IPS-18c (cell line): ENCODE measurements around the gene ARHGEF3.
A peak's percentile ranks its signal among the peaks of the same experiment; 100 is the strongest.

Experiments used
- H3K4me3 ChIP-seq: 2 replicates; pipeline ENCODE4 v1.7.0; 2013; ENCODE audit warnings: low read depth, mild to moderate bottlenecking, low read length, moderate library complexity; ENCODE audit not compliant: insufficient read depth
- H3K9me3 ChIP-seq: one replicate; pipeline ENCODE4 v1.6.1; 2013; ENCODE audit warnings: mild to moderate bottlenecking, low read length, moderate library complexity; ENCODE audit not compliant: control insufficient read depth, insufficient read depth

The ARHGEF3 gene

DNA sequence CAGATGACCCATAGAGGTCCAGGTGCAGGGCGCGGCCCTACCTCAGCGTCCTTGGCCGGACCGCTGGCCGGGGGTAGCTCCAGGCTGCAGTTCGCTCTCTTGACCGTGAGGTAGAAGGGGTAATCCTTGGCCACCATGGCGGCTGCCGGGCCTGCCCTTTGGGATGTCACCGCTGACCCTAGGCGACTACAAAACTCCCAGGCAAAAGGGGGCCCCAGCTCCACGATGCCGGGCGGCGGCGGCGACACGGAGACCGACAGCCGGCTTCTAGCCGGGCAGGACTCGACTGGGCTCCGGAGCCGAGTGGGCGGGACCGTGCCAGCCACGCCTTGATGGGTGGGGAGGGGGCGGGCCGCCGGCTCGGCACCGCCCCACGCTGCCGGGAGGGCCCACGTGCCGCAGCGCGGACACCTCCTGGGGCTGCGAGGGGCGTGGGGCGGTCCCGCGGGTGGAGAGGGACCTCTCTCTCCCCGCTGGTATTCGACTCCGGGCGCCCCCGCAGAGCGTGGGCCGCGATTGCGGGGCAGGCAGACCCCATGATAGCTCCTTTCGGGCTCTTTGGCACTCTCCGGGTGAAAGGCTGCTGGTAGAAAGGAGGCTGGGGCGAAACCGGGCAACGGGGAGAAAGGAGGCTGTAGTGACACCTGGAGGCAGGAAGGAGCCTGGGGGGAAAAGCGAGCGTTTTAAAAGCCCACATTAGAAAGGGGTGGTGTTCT is at the start of gene ARHGEF3:
Gene ARHGEF3 (minus strand): TSS at position 288 of the 716 bp plus-strand sequence. CDS start 151 bp downstream, at position 137.
- Histone ChIP-seq H3K9me3 (no peaks in the 10 kb centered on the region), H3K4me3 (peak within 1 kb of the TSS; percentile 78)

DNA sequence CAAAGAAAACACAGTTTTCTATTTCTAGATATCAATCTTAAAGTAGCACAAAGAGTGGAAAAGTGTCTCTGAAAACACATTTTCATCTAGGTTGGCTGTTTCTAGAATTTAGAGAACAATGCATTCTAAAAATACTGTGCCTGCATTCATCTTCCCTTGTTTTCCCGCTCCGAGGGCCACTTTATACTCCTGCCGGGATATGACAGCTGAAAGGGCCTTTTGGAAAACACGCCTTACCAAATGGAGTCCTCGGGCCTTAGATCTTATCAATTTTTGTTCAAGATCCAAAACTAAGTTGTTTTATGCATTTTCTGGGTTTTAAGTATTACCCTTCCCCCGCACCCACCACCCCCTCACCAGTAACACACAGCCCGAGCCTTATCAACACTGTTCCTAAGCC is 47.9 kb upstream of the ARHGEF3 start:
- Histone ChIP-seq H3K4me3 (no peak overlapping the region), H3K9me3 (peaks cover 2% of the 10 kb centered on the region)

DNA sequence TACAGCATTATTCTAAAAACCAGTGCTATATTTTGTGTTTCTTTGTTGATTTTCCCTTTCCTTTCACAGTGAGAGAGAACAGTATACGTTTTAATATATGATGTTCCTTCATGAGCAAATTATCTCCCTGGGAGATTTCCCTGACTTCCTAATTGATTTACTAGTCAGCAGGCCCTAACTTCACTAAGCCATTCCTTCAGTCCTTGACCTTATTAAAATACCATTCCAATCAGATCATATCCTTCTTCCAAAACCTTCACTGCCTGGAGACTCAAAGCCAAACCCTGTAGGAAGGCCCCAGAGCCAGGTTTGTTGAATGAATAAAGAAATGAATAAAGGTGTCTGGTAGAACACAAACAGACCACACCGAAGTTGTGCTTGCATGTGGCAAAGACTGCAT is 43.8 kb upstream of the ARHGEF3 start:
- peaks cover 2% of the 10 kb centered on the region for H3K9me3 ChIP-seq
- no peak overlapping the region for H3K4me3 ChIP-seq

GRCh38 chr3:56844536-56844935 is 42.8 kb upstream of the ARHGEF3 start:
- H3K9me3 ChIP-seq: peaks cover 2% of the 10 kb centered on the region
- no peak overlapping the region for H3K4me3 ChIP-seq

- Histone ChIP-seq H3K4me3 (no peak overlapping the region), H3K9me3 (no peaks in the 10 kb centered on the region)
Measured at GRCh38 chr3:56839784-56840715, 38.3 kb upstream of the ARHGEF3 start.

DNA sequence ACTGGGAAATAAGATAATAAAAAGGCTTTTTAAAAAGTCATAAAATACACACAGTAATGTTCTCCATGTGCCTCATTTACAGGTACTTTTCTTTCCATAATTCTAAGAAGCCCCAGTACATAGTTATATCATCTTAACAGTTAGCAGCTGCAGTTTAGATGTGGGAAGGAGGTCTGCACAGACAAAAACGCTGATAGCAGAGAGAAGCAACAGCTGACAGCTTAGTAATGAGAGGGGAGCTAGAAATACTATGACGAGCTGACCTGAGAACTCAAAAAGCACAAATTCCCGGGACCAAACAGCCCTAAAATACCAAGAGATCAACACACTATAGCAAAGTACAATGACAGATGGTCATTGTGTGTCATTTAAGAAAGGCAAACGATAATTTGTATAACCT is 36.7 kb upstream of the ARHGEF3 start:
- no peak overlapping the region for H3K4me3 ChIP-seq
- no peaks in the 10 kb centered on the region for H3K9me3 ChIP-seq

DNA sequence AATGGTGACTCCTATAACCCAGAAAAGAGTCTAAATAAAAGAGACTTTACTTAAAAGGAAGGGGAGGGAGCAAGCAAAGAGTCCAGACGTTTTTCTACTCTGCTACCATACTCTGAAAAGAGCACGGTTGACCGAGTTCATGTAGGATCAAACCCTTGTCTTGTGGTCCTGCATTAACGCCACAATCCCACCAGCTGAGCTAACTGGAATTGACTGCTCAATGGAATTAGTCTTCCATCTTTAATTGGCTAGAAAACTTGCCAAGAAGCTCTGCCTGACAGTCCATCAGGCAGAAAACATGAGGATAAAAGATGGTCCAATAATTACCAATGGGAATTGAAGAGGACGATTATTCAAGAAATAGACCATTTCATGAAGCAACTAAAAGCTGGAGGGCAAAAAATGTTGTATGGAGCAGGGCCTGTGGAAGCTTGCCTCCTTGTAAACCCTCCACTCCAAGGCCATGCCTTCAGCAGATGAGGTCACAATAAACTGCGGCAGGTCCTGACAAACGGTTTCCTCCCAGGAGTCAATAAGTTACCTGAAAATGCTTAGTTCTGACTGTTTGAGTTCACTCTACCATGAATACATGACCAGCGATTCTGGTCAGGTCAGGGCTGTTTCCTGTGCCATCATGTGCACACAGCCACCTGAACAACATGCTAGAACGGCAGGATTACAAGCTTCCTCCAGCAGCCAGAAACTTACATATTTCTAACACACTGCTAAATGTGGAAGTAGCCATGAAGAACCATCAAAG is 35.6 kb upstream of the ARHGEF3 start:
- Histone ChIP-seq H3K9me3 (no peaks in the 10 kb centered on the region), H3K4me3 (no peak overlapping the region)

DNA sequence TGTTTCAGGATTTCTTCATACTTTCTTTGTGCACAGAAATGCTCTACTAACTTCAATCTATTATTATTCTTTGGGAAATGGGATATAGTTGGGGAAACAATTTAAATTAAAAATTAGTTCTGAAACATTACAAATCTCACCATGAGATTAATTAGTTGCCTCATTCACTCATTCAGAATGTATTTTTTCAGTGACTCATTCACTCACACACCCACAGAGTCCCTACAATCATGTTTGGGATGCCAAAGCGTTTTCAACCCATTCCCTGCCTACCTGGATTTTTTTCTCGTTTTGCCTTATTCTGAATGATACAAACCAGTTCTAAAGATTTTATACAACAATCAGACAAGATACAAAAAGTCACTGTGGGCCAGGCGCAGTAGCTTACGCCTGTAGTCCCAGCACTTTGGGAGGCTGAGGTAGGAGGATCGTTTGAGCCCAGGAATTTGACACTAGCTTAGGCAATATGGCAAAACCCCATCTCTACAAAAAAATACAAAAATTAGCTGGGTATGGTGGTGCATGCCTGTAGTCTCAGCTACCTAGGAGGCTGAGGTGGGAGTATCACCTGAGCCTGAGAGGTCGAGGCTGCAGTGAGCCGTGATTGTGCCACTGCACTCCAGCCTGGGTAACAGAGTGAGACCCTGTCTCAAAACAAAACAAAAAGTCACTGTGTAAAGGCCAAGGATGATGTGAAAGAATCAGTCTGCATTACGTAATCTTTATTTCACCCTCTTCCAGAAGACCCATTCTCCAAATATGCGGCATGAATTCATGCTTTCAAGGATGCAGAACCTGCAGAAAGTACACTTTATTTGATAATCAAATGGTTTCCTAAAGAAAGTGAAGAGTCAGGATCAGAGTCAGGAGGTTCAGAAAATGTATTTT is 34.8 kb upstream of the ARHGEF3 start:
- no peak overlapping the region for H3K4me3 ChIP-seq
- no peaks in the 10 kb centered on the region for H3K9me3 ChIP-seq

- H3K4me3 ChIP-seq: no peak overlapping the region
- H3K9me3 ChIP-seq: no peaks in the 10 kb centered on the region
Measured at GRCh38 chr3:56835650-56836227, 34.0 kb upstream of the ARHGEF3 start.

DNA sequence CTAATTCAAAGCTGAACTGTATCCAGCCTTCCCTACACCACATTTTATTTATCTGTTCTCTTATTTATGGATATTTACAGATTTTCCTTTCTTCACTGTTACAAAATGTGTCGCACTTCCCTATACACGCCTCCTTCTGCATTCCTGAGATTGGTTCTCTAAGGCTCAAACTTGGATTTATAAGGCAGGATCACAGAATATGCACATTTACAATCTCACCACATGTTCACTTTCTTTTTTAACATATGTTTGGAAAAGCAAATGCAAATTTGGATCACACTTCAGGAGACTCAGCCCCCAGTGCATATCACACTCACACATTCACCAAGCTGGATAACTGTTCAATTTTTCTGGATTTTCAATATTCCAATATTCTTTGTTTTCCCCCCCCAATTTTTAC is 31.8 kb upstream of the ARHGEF3 start:
- H3K4me3 ChIP-seq: no peak overlapping the region
- no peaks in the 10 kb centered on the region for H3K9me3 ChIP-seq

GRCh38 chr3:56833022-56833421 is 31.3 kb upstream of the ARHGEF3 start:
- H3K4me3 ChIP-seq: no peak overlapping the region
- H3K9me3 ChIP-seq: no peaks in the 10 kb centered on the region

DNA sequence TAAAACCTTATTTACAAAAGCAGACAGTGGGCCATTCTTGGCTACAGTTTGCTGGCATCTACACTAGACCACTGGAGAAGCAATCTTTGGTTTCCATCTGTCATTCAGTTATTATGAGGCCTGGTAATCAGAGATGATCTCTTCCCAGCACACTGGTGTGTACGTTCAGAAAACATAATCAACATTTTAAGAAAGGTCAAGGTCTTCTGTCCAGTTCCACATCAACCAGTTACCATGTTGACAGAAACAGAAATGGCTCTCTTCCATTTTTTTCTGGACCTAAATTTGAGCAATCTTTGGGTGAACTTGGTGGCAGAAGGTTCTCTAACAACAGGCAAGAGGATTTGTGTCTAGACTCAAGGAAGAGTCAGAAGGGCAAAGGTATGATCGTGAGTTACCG is 29.8 kb upstream of the ARHGEF3 start:
- Histone ChIP-seq H3K9me3 (no peaks in the 10 kb centered on the region), H3K4me3 (no peak overlapping the region)

DNA sequence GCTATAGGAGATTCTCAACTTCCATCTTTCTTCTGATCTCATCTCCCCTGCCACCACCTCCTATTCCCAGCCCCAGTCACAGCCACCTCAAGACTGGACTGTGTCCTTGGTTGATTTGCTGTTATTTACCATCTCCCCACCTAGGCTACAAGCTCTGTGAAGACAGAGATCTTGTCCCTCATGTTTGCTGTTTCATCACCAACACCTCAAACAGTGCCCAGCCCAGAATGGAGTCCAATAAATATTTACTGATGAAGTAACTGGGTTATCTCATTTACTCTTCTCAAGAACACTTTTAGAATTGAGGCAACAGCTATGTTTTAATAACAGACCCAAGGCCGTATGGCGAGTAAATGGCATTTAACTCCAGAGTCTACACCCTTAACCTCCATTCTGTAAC is 29.1 kb upstream of the ARHGEF3 start:
- Histone ChIP-seq H3K9me3 (no peaks in the 10 kb centered on the region), H3K4me3 (no peak overlapping the region)

DNA sequence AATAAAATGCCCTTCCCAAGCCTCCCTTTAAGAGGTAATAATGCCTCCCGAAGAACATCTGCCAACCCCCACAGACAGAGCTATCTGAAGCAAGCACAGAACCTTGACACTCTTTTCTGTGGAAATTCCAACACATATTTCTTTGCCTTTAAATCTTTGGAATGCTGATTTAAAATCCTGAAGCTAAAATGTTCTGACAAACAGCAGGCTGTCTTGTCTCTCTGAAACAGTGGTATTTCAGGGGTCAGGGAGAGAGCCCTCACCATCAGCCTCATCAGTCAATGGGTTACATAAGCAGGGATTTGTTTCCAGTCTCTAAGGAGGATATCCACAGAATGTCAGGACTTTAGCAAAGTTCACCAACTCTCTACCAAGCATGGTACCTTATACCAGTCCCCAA is 27.8 kb upstream of the ARHGEF3 start:
- Histone ChIP-seq H3K9me3 (no peaks in the 10 kb centered on the region), H3K4me3 (no peak overlapping the region)

- Histone ChIP-seq H3K4me3 (no peak overlapping the region), H3K9me3 (no peaks in the 10 kb centered on the region)
Measured at GRCh38 chr3:56826831-56827722, 25.3 kb upstream of the ARHGEF3 start.
